Vagina (tissue), 2 donors: ENCODE measurements around the gene TOB2.

ENCODE experiments used
- CTCF ChIP-seq, 3 experiments: fragments of 450-650 bp in 2 of 3; fragments of 200-600 bp in 1 of 3; sonication (generic) in 1 of 3; IDR thresholded peaks; one replicate each; pipeline ENCODE4 v1.5.1; 2017 to 2019; ENCODE audit warnings: antibody characterized with exemption in 3 of 3, mild to moderate bottlenecking in 2 of 3, moderate library complexity in 2 of 3
- POLR2A ChIP-seq, 2 donors: fragments of 450-650 bp; IDR thresholded peaks; one replicate each; pipeline ENCODE4 v1.6.1; 2017; ENCODE audit warnings: antibody characterized with exemption in 2 of 2, mild to moderate bottlenecking in 2 of 2, moderate library complexity in 2 of 2
- POLR2AphosphoS5 ChIP-seq, 2 donors: sonication (generic); formaldehyde crosslinking; IDR thresholded peaks; one replicate each; pipeline ENCODE4 v1.9.0; 2017; ENCODE audit warnings: antibody characterized with exemption in 2 of 2, mild to moderate bottlenecking in 2 of 2, low read depth in 1 of 2; ENCODE audit not compliant: insufficient read depth in 1 of 2

GRCh38 chr22:41488076-41488475 lies 41.5 kb upstream of the TOB2 start:
- TF ChIP-seq CTCF (IDR thresholded peaks at IDR 0.05) (no peak), POLR2A (IDR thresholded peaks at IDR 0.05) (no peak), POLR2AphosphoS5 (IDR thresholded peaks at IDR 0.05; ENCODE audit: insufficient read depth in 1 of 2, low read depth in 1 of 2) (no peak)
